CMK (cell line): ENCODE results near the gene MAMDC2.
"Not testable (repeated sequence)": the region's sequence is repeated elsewhere in the genome, so short reads cannot be mapped to it uniquely, and the experiment has no call there.

Experiments
- DNase-seq: peaks from one replicate; pipeline ENCODE4 v3.0.0-alpha.2; 2010; ENCODE audit warnings: low read depth

The MAMDC2 gene

DNA sequence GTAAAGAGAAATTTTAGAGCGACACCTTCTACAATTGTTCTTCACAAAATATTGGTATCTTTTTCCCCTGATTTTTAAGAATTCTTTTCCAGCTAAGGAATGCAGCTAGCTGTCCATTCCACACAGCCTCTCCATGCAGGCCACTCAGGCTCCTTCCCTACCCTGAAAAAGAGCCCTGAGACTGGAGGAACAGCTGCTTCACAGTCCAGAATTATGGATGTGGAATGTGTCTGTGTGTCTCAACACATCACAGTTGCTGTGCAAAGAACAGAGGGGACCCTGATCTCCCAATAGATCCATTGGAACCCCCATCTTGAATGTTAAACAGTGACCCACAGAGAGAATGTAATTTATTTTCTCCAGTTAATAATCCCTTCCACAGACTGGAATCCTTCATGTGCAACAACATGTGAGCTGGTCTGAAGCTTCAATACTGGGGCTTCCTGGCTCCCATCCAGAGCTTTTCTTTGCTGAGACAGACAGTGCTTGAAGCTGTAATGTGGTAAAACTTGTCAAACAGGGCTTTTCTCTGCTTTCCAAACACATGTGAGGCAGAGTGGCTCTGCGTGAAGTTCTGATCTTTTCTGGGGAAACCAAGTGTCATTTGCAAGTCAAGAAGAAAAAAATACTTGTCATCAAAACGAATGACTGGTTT lies 161.8 kb downstream of the MAMDC2 start:
- no peak for DNase-seq

DNA sequence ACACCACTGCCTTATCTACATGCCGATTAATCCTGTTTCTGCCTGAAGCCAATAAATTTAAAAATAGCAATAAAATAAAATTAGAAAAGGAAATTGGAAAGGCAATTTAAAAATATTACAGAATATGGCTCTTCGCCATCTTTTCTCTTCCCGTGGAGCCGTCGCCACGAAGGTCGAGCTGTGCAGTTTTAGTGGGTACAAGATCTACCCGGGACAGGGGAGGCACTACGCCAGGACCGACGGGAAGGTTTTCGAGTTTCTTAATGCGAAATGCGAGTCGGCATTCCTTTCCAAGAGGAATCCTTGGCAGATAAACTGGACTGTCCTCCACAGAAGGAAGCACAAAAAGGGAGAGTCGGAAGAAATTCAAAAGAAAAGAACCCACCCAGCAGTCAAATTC lies 173.4 kb downstream of the MAMDC2 start:
- DNase-seq, result no peak

- no peak for DNase-seq
Measured at GRCh38 chr9:70218767-70219166, 175.1 kb downstream of the MAMDC2 start.

DNA sequence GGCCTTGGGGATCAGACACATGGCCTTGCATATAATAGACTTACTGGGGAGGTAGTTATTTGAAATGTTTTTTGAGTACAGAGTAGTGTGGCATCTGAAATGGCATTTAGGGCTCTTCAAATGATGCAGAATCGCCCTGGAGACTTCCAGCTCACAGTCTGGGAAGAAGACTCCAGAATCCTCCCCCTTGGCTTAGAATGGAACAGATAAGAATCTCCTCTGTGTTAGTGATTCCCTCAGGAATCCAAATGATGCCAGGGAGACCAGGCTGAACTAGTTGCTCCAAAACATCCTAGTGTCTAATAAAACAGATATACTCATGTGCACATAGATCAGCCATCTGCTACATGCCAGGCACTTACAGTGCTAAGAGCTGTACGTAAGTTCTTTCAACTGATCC lies 176.6 kb downstream of the MAMDC2 start:
- no peak for DNase-seq

GRCh38 chr9:70222354-70222753 lies 178.7 kb downstream of the MAMDC2 start:
- no peak for DNase-seq

DNA sequence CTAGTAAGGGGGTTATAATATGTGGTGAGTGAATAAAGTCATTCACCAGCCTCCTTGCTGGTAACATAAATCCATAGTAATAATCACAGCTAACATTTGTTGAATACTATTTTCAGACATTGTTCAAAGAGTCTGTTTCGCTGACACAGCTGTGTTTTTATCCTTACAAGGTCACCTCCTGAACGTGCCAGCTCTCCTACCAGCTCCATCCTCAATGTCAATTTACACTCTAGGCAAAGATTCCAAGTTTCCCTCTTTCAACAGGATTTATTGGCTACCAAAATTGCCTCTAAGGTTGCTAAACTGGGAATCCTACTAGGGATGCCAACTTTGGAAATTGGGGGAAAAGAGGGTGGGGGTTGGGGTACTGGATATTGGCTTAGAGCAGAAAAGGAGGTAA lies 184.5 kb downstream of the MAMDC2 start:
- no peak for DNase-seq

DNA sequence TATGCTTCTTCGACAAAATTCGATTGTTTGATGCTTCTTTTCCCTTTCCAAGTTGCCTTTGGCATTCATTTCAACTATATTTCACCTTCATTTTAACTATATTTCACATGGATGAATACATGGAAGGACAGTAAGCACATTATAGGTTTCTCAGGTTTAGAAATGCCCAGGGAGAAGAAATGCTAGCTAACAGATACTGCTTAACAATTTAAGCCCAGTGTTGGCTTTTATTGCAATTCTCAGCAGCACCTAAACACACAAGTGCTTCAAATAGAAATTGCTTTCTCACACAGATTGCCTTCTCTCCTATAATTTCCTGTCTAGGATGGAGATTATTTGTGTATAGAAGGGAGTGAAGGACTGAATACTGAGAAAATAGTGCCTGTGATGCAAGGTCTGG lies 185.0 kb downstream of the MAMDC2 start:
- no peak for DNase-seq

DNA sequence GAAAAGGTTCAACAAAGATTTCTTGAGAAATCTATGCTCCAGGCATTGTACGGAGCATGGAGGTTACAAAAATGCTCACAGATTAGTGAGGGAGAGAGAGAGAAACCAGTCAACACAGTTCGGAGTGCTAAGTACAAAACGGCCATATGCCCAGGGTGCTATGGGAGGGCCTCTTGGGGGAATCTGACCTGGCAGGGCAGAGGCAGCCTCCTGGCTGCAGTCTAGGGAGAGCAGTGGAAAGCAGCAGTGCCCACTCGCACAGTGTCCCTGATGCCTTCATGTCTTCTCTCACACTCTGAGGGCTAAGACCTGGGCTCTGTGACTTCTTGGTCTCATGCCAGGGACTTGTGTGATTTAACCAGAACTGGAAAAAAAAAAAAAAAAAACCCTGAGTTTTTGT lies 185.4 kb downstream of the MAMDC2 start:
- no peak for DNase-seq

DNA sequence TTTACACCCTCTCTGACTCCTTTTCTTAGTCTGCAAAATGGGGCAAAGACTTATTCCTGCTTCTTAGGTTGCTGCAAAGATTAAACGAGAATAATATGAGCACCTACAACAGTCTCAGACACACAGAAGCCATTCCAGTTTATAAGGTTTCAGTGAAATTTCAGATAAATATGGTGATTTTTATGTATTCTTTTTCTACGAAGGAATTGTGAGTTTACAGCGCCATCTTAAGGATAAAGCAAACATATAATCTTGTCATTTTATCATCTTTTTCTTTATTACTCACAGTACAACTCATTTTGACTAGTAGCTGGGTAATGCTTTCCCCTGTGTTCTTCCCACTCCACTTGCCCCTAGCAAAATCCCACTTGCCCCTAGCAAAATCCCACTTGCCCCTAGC lies 185.9 kb downstream of the MAMDC2 start:
- no peak for DNase-seq

- DNase-seq, result no peak
Measured at GRCh38 chr9:70232476-70232875, 188.8 kb downstream of the MAMDC2 start.

DNA sequence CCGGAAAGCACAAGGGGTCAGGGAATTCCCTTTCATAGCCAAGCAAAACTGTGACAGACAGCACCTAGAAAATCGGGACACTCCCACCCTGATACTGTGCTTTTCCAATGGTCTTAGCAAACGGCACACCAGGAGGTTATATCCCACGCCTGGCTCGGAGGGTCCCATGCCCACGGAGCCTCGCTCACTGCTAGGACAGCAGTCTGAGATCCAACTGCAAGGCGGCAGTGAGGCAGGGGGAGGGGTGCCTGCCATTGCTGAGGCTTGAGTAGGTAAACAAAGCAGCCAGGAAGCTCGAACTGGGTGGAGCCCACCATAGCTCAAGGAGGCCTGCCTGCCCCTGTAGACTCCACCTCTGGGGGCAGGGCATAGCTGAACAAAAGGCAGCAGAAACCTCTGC lies 190.6 kb downstream of the MAMDC2 start:
- not testable (repeated sequence) for DNase-seq

DNA sequence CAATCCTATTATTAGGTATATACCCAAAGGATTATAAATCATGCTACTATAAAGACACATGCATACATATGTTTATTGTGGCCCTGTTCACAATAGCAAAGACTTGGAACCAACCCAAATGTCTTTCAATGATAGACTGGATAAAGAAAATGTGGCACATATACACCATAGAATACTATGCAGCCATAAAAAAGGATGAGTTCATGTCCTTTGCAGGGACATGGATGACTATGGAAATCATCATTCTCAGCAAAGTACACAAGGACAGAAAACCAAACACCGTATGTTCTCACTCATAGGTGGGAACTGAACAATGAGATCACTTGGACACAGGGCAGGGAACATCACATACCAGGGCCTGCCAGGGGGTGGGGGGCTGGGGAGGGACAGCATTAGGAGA lies 202.3 kb downstream of the MAMDC2 start:
- not testable (repeated sequence) for DNase-seq

DNA sequence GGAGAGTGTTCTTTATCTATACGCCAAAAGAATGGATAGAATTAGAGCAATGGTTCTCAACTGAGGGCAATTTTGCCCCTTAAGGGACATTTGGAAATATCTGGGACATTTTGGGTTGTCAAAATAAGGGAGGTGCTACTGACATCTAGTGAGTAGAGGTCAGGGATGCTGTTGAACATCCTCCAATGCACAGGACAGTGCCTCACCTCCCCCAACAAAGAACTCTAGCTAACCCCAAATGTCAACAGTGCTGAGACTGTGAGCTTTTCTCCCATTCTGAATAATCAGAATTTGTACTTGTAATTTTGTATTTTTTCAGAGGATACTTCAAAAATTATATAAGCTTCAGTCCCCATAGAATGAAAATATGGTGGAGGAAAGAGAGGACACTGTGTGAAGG lies 206.6 kb downstream of the MAMDC2 start:
- DNase-seq, result no peak

DNA sequence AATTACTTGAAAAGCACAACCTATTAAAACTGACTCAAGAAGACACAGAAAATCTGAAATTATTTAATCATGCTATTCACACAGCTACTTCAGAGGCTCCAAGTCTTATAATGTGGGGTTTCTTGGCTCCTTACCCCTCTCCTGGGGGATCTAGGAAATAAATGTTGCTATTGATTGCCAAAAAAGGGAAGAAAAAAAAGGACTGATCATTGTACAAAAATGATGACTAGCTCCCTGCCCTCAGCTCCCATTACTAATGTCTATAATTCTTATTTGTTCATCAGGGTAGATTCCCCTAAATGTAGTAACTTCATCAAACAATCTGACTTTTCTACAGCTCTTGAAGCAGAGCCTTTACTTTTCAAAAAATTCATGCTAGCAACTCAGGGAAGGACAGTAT lies 211.8 kb downstream of the MAMDC2 start:
- no peak for DNase-seq

GRCh38 chr9:70256123-70256551 lies 212.5 kb downstream of the MAMDC2 start:
- no peak for DNase-seq

GRCh38 chr9:70257502-70257901 lies 213.9 kb downstream of the MAMDC2 start:
- DNase-seq, result no peak

- DNase-seq, result no peak
Measured at GRCh38 chr9:70257991-70258691, 214.5 kb downstream of the MAMDC2 start.

DNA sequence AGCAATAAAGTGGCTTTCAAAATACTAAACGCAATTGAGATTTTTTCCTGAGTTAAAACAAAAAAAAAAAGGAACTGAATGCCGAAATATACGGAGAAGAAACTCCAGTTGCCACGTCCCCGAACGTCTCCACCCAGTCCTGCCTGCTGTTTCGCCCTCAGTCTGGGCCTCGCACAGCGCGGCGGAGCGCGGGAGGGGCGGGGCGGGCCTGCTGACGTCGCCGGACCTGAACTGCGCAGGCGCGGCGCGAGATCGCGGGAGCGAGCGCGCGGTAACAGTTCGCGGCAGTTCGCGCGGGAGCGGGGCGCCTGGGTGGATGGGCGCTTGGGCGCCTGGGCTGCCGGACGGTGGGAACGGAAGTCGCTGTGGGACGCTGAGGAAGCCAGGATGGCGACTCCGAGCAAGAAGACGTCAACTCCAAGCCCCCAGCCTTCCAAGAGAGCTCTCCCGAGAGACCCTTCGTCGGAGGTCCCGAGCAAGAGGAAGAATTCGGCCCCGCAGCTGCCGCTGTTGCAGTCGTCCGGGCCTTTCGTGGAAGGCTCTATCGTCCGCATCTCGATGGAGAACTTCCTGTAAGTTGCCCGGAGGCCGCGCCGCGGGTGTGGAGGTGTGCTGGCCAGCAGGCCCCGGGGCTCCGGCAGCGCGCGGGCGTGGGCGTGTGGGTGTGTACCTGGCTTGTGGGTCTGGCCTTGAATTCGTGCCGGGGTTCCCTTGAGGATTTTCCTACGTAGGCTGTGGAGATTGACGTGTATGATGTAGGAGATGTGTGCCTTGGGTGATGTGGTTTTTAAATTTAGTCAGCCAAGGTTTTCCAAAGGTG lies 215.3 kb downstream of the MAMDC2 start, which contains the start of gene SMC5:
SMC5 (plus strand) TSS at position 287 of the 820 bp plus-strand sequence; CDS start at position 388, 101 bp downstream.
- DNase-seq, result peak; percentile 58

DNA sequence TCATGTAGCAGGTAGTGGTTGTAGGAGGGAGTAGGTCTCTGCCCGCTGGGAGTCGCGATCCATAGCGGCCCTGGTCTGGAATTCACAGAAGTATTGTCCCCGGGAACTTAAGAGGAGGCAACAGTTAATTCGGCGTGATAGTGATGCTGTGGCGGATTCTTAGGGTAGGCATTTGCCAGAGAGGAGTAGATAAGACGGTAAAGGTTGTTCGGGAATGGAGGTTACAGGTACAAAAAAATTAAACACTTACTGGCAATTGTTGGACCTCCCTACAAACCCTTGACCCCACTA lies 215.8 kb downstream of the MAMDC2 start:
- no peak for DNase-seq

DNA sequence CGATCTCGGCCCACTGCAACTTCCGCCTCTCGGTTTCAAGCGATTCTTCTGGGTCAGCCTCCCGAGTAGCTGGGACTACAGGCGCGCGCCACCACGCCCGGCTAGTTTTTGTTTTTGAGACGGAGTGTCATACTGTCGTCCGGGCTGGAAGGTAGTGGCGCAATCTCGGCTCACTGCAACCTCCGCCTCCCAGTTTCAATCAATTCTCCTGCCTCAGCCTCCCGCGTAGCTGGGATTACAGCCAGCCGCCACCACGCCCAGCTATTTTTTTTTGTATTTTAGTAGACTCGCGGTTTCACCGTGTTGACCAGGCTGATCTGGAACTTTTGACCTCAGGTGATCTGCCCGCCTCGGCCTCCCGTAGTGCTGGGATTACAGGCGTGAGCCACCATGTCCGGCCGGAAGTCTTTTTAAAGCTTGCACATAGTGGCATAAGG lies 216.4 kb downstream of the MAMDC2 start:
- DNase-seq, result no peak

GRCh38 chr9:70260606-70261005 lies 217.0 kb downstream of the MAMDC2 start:
- DNase-seq, result no peak

GRCh38 chr9:70261131-70261870 lies 217.7 kb downstream of the MAMDC2 start:
- DNase-seq, result no peak
